NCI-H226 (cell line): ENCODE measurements around the gene MRPL11.

Experiments used
- DNase-seq: peaks from one replicate; pipeline ENCODE4 v3.0.0-alpha.2; 2015

MRPL11 gene

DNA sequence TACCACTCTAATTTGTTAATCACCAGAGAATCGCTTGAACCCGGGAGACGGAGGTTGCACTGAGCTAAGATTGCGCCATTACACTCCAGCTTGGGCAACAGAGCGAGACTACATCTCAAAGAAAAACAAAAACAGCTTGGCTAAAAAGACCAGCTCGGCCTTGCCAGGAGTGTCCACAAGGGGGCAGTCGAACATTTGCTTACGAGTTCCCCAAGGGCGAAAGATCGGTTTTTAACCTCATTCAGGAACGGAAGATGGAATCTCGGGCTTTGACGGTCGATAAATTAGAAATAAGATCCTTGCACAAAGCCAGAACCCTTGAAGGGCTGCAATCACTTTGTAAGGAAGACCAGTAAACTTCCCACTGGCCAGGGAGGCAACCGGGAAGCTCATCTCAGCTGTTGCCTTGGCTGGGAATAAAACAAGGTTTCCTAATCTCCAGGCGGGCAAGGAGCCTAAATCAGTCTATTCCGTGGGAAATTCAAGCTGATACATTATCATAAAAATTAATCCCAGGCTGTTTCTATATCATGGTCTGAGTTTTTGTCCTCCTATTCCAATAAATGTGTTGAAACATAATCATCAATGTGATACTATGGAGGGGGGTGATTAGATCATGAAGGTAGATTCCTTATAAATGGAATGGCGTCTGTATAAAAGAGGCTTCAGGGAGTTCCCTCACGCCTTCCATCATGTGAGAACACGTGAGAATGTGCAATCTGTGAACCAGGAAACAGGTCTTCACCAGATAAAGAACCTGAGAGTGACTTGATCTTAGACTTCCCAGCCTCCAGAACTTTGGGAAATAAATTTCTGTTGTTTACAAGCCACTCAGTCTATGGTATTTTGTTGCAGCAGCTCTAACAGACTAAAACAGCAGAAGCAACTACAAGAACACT, 52.2 kb downstream of the MRPL11 start:
- peak; percentile 63 for DNase-seq
